ENCODE measurements around the gene ELOB.

ELOB gene

GRCh38 chr16:2810651-2811050 lies 33.6 kb upstream of the ELOB start:
- DNase-seq (ENCODE audit: low spot score): no peak

GRCh38 chr16:2809149-2809760 lies 32.2 kb upstream of the ELOB start:
- no peak for DNase-seq (ENCODE audit: low spot score)

- no peak for DNase-seq (ENCODE audit: low spot score)
Measured at GRCh38 chr16:2808181-2808580, 31.1 kb upstream of the ELOB start.

GRCh38 chr16:2806286-2806685 lies 29.2 kb upstream of the ELOB start:
- DNase-seq (ENCODE audit: low spot score): no peak

GRCh38 chr16:2804728-2805127 lies 27.6 kb upstream of the ELOB start:
- no peak for DNase-seq (ENCODE audit: low spot score)

- DNase-seq (ENCODE audit: low spot score): no peak
Measured at GRCh38 chr16:2803545-2804195, 26.6 kb upstream of the ELOB start.

GRCh38 chr16:2799859-2800226 lies 22.8 kb upstream of the ELOB start:
- DNase-seq (ENCODE audit: low spot score): peak; percentile 61

- no peak for DNase-seq (ENCODE audit: low spot score)
Measured at GRCh38 chr16:2799205-2799858, 22.3 kb upstream of the ELOB start.

- DNase-seq (ENCODE audit: low spot score): no peak
Measured at GRCh38 chr16:2798723-2799204, 21.7 kb upstream of the ELOB start.

- no peak for DNase-seq (ENCODE audit: low spot score)
Measured at GRCh38 chr16:2795395-2796143, 18.5 kb upstream of the ELOB start.

GRCh38 chr16:2792940-2793339 lies 15.9 kb upstream of the ELOB start:
- DNase-seq (ENCODE audit: low spot score): no peak

GRCh38 chr16:2791174-2791573 lies 14.1 kb upstream of the ELOB start:
- DNase-seq (ENCODE audit: low spot score): no peak

- no peak for DNase-seq (ENCODE audit: low spot score)
Measured at GRCh38 chr16:2790631-2791030, 13.6 kb upstream of the ELOB start.

- DNase-seq (ENCODE audit: low spot score): no peak
Measured at GRCh38 chr16:2787961-2788360, 10.9 kb upstream of the ELOB start.

- no peak for DNase-seq (ENCODE audit: low spot score)
Measured at GRCh38 chr16:2787406-2787805, 10.3 kb upstream of the ELOB start, which contains the start of gene PRSS33. PRSS33 (minus strand) TSS chr16:2787560; CDS start chr16:2786547, 1,013 bp downstream.

- DNase-seq (ENCODE audit: low spot score): no peak
Measured at GRCh38 chr16:2786826-2787151, 9.7 kb upstream of the ELOB start.

- no peak for DNase-seq (ENCODE audit: low spot score)
Measured at GRCh38 chr16:2786061-2786825, 9.2 kb upstream of the ELOB start.

GRCh38 chr16:2785101-2785991 lies 8.3 kb upstream of the ELOB start:
- no peak for DNase-seq (ENCODE audit: low spot score)

- no peak for DNase-seq (ENCODE audit: low spot score)
Measured at GRCh38 chr16:2784358-2785100, 7.4 kb upstream of the ELOB start.

Measured in kidney tubule cell (primary cell).